ENCODE results near the gene TERF2IP. TPM values are rescaled to one million over a fixed set of nuclear protein-coding genes. Genes with fewer than 3 reads are reported as not detected.

The TERF2IP gene
- total and polyA plus RNA-seq, 9 of the 15 experiments (the other 6 are each of a cell fraction or from before 2014, with no cell fraction given): 14.5 to 64.2 (median 47.0) TPM

DNA sequence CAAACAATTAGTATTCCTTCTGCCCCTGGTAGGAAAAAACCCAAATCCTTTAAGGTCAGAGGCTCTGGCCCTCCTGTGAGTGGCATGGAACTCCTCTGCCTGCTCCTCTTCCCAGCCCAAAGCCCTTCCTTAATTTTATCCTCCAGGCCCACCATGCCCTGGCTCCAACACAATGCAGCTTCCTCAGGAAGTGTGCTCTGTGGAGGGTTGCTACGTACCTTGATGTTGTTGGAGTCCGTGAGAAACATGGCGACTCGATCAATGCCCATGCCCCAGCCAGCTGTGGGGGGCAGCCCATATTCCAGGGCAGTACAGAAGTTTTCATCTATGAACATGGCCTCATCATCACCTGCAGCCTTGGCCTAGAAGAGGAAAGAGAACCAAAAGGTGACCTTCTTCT lies 19.2 kb upstream of the TERF2IP start (continued):
- TF ChIP-seq ZNF518B (CRISPR knock-in tag; IDR thresholded peaks at IDR 0.05) (no peak), XRCC3 (IDR thresholded peaks at IDR 0.05) (no peak), SP2 (IDR thresholded peaks at IDR 0.05; ENCODE audit: extremely low read depth, low read depth, low read length, poor library complexity, severe bottlenecking) (no peak)

DNA sequence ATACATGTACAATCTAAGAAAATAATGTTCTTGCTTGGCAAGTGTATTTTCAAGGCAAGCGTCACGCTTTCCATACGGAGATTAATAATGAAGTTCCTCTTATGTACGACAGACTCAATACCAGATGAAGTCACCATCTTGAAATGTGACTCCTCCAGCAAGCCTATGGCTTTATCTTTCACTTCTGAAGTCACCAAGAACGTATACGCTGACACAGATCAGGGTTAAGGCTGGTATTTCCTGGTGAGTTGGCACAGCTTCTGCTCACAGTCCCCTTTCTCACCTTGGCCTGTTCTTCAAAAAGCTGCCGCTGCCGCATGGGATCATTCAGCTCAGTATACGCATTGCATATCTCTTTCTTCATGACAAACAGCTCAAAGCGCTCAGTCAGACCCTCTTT lies 18.4 kb upstream of the TERF2IP start:
- Histone ChIP-seq H3K27me3 (ENCODE audit: control insufficient read depth in 2 of 2, insufficient read depth in 2 of 2, low read length in 2 of 2) (no peaks in the 10 kb centered on the region), H3K27ac (ENCODE audit: extremely low read depth, low read depth, low read length) (no peak overlapping the region), H3K36me3 (ENCODE audit: control insufficient read depth, insufficient read depth, low read length) (peaks cover 94% of the 10 kb centered on the region), H3K9me1 (ENCODE audit: control insufficient read depth, insufficient read depth, low read length) (no peaks in the 10 kb centered on the region), H4K20me1 (replicated peaks; ENCODE audit: control insufficient read depth, insufficient read depth, low read length) (no peaks in the 10 kb centered on the region), H3K9me3 (replicated peaks; ENCODE audit: control insufficient read depth, insufficient read depth, low read depth, low read length) (no peaks in the 10 kb centered on the region), H3K4me2 (ENCODE audit: insufficient read depth, low read length) (no peak overlapping the region), H3K79me2 (ENCODE audit: control insufficient read depth, insufficient read depth, low read length) (no peaks in the 10 kb centered on the region), H3K9ac (ENCODE audit: insufficient read depth in 1 of 2, low read depth in 2 of 2, low read length in 2 of 2) (no peak overlapping the region), H2AFZ (ENCODE audit: low read depth, low read length) (no peak overlapping the region), H3K4me3 (no peak overlapping the region), H3K4me1 (replicated peaks in 1 of 2; ENCODE audit: control insufficient read depth in 2 of 2, insufficient read depth in 2 of 2, low read length in 2 of 2) (peaks cover 0 to 18% of the 10 kb centered on the region in 2 experiments; a peak in 2 of 5 replicates)
- ATAC-seq (no peak), DNase-seq (ENCODE audit: extremely low read depth in 1 of 4, low spot score in 3 of 4) (no peak), FAIRE-seq (no peak)
- no TSS peak for BruUV-seq (replicated peaks)
- in situ Hi-C loops (cut with MboI) (loop anchor here (25.0 kb wide), 1 partner anchor 1558 kb away; the partner anchor contains the start of genes MON1B and SYCE1L), intact Hi-C loops (cut with micrococcal nuclease) (no loop called here)
- CTCF ChIA-PET (ENCODE audit: low intra/inter-chr PET ratio): no interaction called here
- 85% methylated on average over 9 of the region's 10 CpGs for WGBS (ENCODE audit: insufficient coverage, low coverage, missing lambda C conversion rate)
- POLR2A ChIA-PET: interaction anchor here (0.7 to 6.0 kb wide), 2 partner anchors 17 to 59 kb away, joined by 3 to 43 read pairs; partner anchors contain the start of genes KARS1 and TERF2IP
- TF ChIP-seq, protein P1, sequence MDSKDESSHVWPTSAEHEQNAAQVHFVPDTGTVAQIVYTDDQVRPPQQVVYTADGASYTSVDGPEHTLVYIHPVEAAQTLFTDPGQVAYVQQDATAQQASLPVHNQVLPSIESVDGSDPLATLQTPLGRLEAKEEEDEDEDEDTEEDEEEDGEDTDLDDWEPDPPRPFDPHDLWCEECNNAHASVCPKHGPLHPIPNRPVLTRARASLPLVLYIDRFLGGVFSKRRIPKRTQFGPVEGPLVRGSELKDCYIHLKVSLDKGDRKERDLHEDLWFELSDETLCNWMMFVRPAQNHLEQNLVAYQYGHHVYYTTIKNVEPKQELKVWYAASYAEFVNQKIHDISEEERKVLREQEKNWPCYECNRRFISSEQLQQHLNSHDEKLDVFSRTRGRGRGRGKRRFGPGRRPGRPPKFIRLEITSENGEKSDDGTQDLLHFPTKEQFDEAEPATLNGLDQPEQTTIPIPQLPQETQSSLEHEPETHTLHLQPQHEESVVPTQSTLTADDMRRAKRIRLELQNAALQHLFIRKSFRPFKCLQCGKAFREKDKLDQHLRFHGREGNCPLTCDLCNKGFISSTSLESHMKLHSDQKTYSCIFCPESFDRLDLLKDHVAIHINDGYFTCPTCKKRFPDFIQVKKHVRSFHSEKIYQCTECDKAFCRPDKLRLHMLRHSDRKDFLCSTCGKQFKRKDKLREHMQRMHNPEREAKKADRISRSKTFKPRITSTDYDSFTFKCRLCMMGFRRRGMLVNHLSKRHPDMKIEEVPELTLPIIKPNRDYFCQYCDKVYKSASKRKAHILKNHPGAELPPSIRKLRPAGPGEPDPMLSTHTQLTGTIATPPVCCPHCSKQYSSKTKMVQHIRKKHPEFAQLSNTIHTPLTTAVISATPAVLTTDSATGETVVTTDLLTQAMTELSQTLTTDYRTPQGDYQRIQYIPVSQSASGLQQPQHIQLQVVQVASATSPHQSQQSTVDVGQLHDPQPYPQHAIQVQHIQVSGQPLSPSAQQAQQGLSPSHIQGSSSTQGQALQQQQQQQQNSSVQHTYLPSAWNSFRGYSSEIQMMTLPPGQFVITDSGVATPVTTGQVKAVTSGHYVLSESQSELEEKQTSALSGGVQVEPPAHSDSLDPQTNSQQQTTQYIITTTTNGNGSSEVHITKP (IDR thresholded peaks at IDR 0.05; ENCODE audit: partially characterized antibody): no peak
- TF ChIP-seq TCFL5 (CRISPR knock-in tag; conservative IDR thresholded peaks at IDR 0.05) (no peak), MTA3 (IDR thresholded peaks at IDR 0.05; ENCODE audit: borderline replicate concordance) (no peak), DPF2 (IDR thresholded peaks at IDR 0.05) (no peak), POLR2A (conservative IDR thresholded peaks at IDR 0.05) (no peak), ARHGAP35 (IDR thresholded peaks at IDR 0.05; ENCODE audit: partially characterized antibody) (no peak), ATF4 (CRISPR knock-in tag; IDR thresholded peaks at IDR 0.05) (no peak)
- TF ChIP-seq, protein P2, sequence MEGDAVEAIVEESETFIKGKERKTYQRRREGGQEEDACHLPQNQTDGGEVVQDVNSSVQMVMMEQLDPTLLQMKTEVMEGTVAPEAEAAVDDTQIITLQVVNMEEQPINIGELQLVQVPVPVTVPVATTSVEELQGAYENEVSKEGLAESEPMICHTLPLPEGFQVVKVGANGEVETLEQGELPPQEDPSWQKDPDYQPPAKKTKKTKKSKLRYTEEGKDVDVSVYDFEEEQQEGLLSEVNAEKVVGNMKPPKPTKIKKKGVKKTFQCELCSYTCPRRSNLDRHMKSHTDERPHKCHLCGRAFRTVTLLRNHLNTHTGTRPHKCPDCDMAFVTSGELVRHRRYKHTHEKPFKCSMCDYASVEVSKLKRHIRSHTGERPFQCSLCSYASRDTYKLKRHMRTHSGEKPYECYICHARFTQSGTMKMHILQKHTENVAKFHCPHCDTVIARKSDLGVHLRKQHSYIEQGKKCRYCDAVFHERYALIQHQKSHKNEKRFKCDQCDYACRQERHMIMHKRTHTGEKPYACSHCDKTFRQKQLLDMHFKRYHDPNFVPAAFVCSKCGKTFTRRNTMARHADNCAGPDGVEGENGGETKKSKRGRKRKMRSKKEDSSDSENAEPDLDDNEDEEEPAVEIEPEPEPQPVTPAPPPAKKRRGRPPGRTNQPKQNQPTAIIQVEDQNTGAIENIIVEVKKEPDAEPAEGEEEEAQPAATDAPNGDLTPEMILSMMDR (IDR thresholded peaks at IDR 0.05 in 2 of 3, conservative IDR thresholded peaks at IDR 0.05 in 1 of 3; ENCODE audit: insufficient read depth in 2 of 3, low read depth in 1 of 3, low read length in 3 of 3): no peak

Measured in K562 (cell line).